ENCODE results near the gene C5orf58.

GRCh38 chr5:170204202-170204601 is 28.6 kb upstream of the C5orf58 start:
- TF ChIP-seq, protein P1, sequence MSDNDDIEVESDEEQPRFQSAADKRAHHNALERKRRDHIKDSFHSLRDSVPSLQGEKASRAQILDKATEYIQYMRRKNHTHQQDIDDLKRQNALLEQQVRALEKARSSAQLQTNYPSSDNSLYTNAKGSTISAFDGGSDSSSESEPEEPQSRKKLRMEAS (IDR thresholded peaks at IDR 0.05; ENCODE audit: low read depth, low read length), result no peak
- TF ChIP-seq POLR2A (IDR thresholded peaks at IDR 0.05; ENCODE audit: extremely low read depth, insufficient read length), result no peak
- TF ChIP-seq CTCF (IDR thresholded peaks at IDR 0.05; ENCODE audit: low read depth, low read length), result no peak

Measured in NB4 (cell line).